Stimulated activated CD8-positive, alpha-beta memory T cell treated with anti-CD3 and anti-CD28 coated beads, Interleukin-4, amount 100 ng/mL, for 1 hour (primary cell): Measurements from ENCODE around the gene ANKRD36.
"Not testable (repeated sequence)": the region's sequence is repeated elsewhere in the genome, so short reads cannot be mapped to it uniquely, and the experiment has no call there.

Experiments
- DNase-seq, 2 donors: peaks; one replicate each; pipeline ENCODE4 v3.0.0-alpha.2; 2020; ENCODE audit warnings: low read depth in 2 of 2, low spot score in 1 of 2

The ANKRD36 gene

GRCh38 chr2:97112320-97113049 is 468 bp upstream of the ANKRD36 start:
- DNase-seq, result not testable (repeated sequence)

GRCh38 chr2:97113882-97114255 is 916 bp downstream of the ANKRD36 start:
- DNase-seq, result not testable (repeated sequence)

- DNase-seq, result not testable (repeated sequence)
Observed at GRCh38 chr2:97129090-97129489, 16.1 kb downstream of the ANKRD36 start.

- not testable (repeated sequence) for DNase-seq
Observed at GRCh38 chr2:97144016-97144415, 31.1 kb downstream of the ANKRD36 start.

GRCh38 chr2:97166548-97166947 is 53.6 kb downstream of the ANKRD36 start:
- DNase-seq, result not testable (repeated sequence)

- DNase-seq, result not testable (repeated sequence)
Observed at GRCh38 chr2:97167938-97168337, 55.0 kb downstream of the ANKRD36 start.

- not testable (repeated sequence) for DNase-seq
Observed at GRCh38 chr2:97168583-97168982, 55.6 kb downstream of the ANKRD36 start.

GRCh38 chr2:97180391-97180790 is 67.4 kb downstream of the ANKRD36 start:
- not testable (repeated sequence) for DNase-seq

- not testable (repeated sequence) for DNase-seq
Observed at GRCh38 chr2:97195349-97195748, 82.4 kb downstream of the ANKRD36 start.

GRCh38 chr2:97197251-97197650 is 84.3 kb downstream of the ANKRD36 start:
- DNase-seq, result not testable (repeated sequence)

GRCh38 chr2:97200887-97201286 is 87.9 kb downstream of the ANKRD36 start:
- not testable (repeated sequence) for DNase-seq

GRCh38 chr2:97202643-97203250 is 89.8 kb downstream of the ANKRD36 start:
- DNase-seq, result not testable (repeated sequence)

GRCh38 chr2:97210325-97210724 is 97.4 kb downstream of the ANKRD36 start:
- no peak for DNase-seq

- not testable (repeated sequence) for DNase-seq
Observed at GRCh38 chr2:97215025-97215424, 102.1 kb downstream of the ANKRD36 start.

- DNase-seq, result not testable (repeated sequence)
Observed at GRCh38 chr2:97230848-97231585, 118.1 kb downstream of the ANKRD36 start.

- not testable (repeated sequence) for DNase-seq
Observed at GRCh38 chr2:97232981-97233380, 120.0 kb downstream of the ANKRD36 start.

- not testable (repeated sequence) for DNase-seq
Observed at GRCh38 chr2:97233660-97234295, 120.8 kb downstream of the ANKRD36 start.

GRCh38 chr2:97261192-97261591 is 148.2 kb downstream of the ANKRD36 start:
- not testable (repeated sequence) for DNase-seq

- DNase-seq, result not testable (repeated sequence)
Observed at GRCh38 chr2:97266449-97266848, 153.5 kb downstream of the ANKRD36 start.

GRCh38 chr2:97267411-97268074 is 154.6 kb downstream of the ANKRD36 start:
- DNase-seq, result no peak
